ENCODE measurements around the gene TOMM40. TPM values are rescaled to one million over a fixed set of nuclear protein-coding genes. Genes with fewer than 3 reads are reported as not detected.
A peak's percentile ranks its signal among the peaks of the same experiment; 100 is the strongest.
"Not testable (repeated sequence)": the region's sequence is repeated elsewhere in the genome, so short reads cannot be mapped to it uniquely, and the experiment has no call there.

The TOMM40 gene
- total RNA-seq, 1 experiment from 2014 or later: 265 TPM

GRCh38 chr19:44865196-44865767 lies 25.8 kb upstream of the TOMM40 start:
- Histone ChIP-seq H3K9me3 (no peaks in the 10 kb centered on the region), H3K27me3 (no peaks in the 10 kb centered on the region), H3K4me3 (no peak overlapping the region), H3K36me3 (peaks cover 8% of the 10 kb centered on the region)
- DNase-seq: no peak

- no peak for DNase-seq
- H3K4me3 ChIP-seq: no peak overlapping the region
- no peaks in the 10 kb centered on the region for H3K27me3 ChIP-seq
- no peaks in the 10 kb centered on the region for H3K9me3 ChIP-seq
- peaks cover 4% of the 10 kb centered on the region for H3K36me3 ChIP-seq
These were observed 24.4 kb upstream of the TOMM40 start for GRCh38 chr19:44866664-44867063.

- H3K9me3 ChIP-seq: no peaks in the 10 kb centered on the region
- H3K4me3 ChIP-seq: no peak overlapping the region
- H3K36me3 ChIP-seq: peaks cover 13% of the 10 kb centered on the region
- no peak for DNase-seq
- no peaks in the 10 kb centered on the region for H3K27me3 ChIP-seq
These were observed 23.5 kb upstream of the TOMM40 start for GRCh38 chr19:44867578-44867977.

GRCh38 chr19:44869733-44870470 lies 21.2 kb upstream of the TOMM40 start:
- Histone ChIP-seq H3K27me3 (no peaks in the 10 kb centered on the region), H3K36me3 (peaks cover 31% of the 10 kb centered on the region), H3K9me3 (no peaks in the 10 kb centered on the region), H3K4me3 (no peak overlapping the region)
- peak; percentile 32 for DNase-seq

- Histone ChIP-seq H3K27me3 (no peaks in the 10 kb centered on the region), H3K4me3 (no peak overlapping the region), H3K9me3 (no peaks in the 10 kb centered on the region), H3K36me3 (peaks cover 44% of the 10 kb centered on the region)
- DNase-seq: no peak
These were observed 19.2 kb upstream of the TOMM40 start for GRCh38 chr19:44871809-44872208.

GRCh38 chr19:44872661-44873060 lies 18.4 kb upstream of the TOMM40 start:
- Histone ChIP-seq H3K36me3 (peaks cover 44% of the 10 kb centered on the region), H3K9me3 (no peaks in the 10 kb centered on the region), H3K4me3 (no peak overlapping the region), H3K27me3 (no peaks in the 10 kb centered on the region)
- no peak for DNase-seq

- no peak for DNase-seq
- Histone ChIP-seq H3K4me3 (no peak overlapping the region), H3K9me3 (no peaks in the 10 kb centered on the region), H3K27me3 (no peaks in the 10 kb centered on the region), H3K36me3 (peaks cover 42% of the 10 kb centered on the region)
These were observed 16.7 kb upstream of the TOMM40 start for GRCh38 chr19:44874317-44874716.

- peaks cover 42% of the 10 kb centered on the region for H3K36me3 ChIP-seq
- no peak for DNase-seq
These were observed 15.2 kb upstream of the TOMM40 start for GRCh38 chr19:44875666-44876451.

GRCh38 chr19:44876930-44877535 lies 14.0 kb upstream of the TOMM40 start:
- no peaks in the 10 kb centered on the region for H3K9me3 ChIP-seq
- DNase-seq: no peak
- H3K27me3 ChIP-seq: no peaks in the 10 kb centered on the region
- H3K36me3 ChIP-seq: peaks cover 37% of the 10 kb centered on the region
- no peak overlapping the region for H3K4me3 ChIP-seq

More at GRCh38 chr19:44875666-44876451, 15.2 kb upstream of the TOMM40 start:
- Histone ChIP-seq H3K9me3 (no peaks in the 10 kb centered on the region), H3K27me3 (no peaks in the 10 kb centered on the region), H3K4me3 (no peak overlapping the region)

GRCh38 chr19:44878120-44878865 lies 12.8 kb upstream of the TOMM40 start:
- Histone ChIP-seq H3K4me3 (no peak overlapping the region), H3K27me3 (no peaks in the 10 kb centered on the region), H3K36me3 (peaks cover 27% of the 10 kb centered on the region), H3K9me3 (no peaks in the 10 kb centered on the region)
- no peak for DNase-seq

- DNase-seq: no peak
- H3K9me3 ChIP-seq: no peaks in the 10 kb centered on the region
- peaks cover 17% of the 10 kb centered on the region for H3K36me3 ChIP-seq
- no peak overlapping the region for H3K4me3 ChIP-seq
- no peaks in the 10 kb centered on the region for H3K27me3 ChIP-seq
These were observed 11.6 kb upstream of the TOMM40 start for GRCh38 chr19:44879309-44880065.

- H3K36me3 ChIP-seq: no peaks in the 10 kb centered on the region; the same call in none of the 2 replicates
These were observed 9.0 kb upstream of the TOMM40 start for GRCh38 chr19:44882063-44882462.

GRCh38 chr19:44882619-44883397 lies 8.2 kb upstream of the TOMM40 start:
- not testable (repeated sequence) for DNase-seq, H3K27me3 ChIP-seq, H3K9me3 ChIP-seq, H3K36me3 ChIP-seq, H3K4me3 ChIP-seq

More at GRCh38 chr19:44882063-44882462, 9.0 kb upstream of the TOMM40 start:
- H3K9me3 ChIP-seq: no peaks in the 10 kb centered on the region
- H3K4me3 ChIP-seq: no peak overlapping the region
- no peaks in the 10 kb centered on the region for H3K27me3 ChIP-seq
- no peak for DNase-seq

GRCh38 chr19:44883922-44884321 lies 7.1 kb upstream of the TOMM40 start:
- DNase-seq: no peak
- H3K36me3 ChIP-seq: peaks cover 3% of the 10 kb centered on the region

GRCh38 chr19:44884566-44884965 lies 6.5 kb upstream of the TOMM40 start:
- Histone ChIP-seq H3K9me3 (no peaks in the 10 kb centered on the region), H3K27me3 (no peaks in the 10 kb centered on the region), H3K36me3 (peaks cover 3% of the 10 kb centered on the region), H3K4me3 (no peak overlapping the region)
- no peak for DNase-seq

More at GRCh38 chr19:44883922-44884321, 7.1 kb upstream of the TOMM40 start:
- Histone ChIP-seq H3K27me3 (no peaks in the 10 kb centered on the region), H3K4me3 (no peak overlapping the region), H3K9me3 (no peaks in the 10 kb centered on the region)

Measured in MG63 (cell line).